Loucy (cell line): ENCODE measurements around the gene MSL3.
A peak's percentile ranks its signal among the peaks of the same experiment; 100 is the strongest.

Experiments used
- H2AFZ ChIP-seq: fragments of 200-600 bp; sonication (generic); 2 replicates; pipeline ENCODE4 v1.6.0; 2016; ENCODE audit warnings: antibody characterized with exemption, mild to moderate bottlenecking, low read length, moderate library complexity
- H3F3A ChIP-seq: fragments of 200-600 bp; 2 replicates; pipeline ENCODE4 v1.6.0; 2016; ENCODE audit warnings: antibody characterized with exemption, low read depth, mild to moderate bottlenecking
- H3K27me3 ChIP-seq: fragments of 200-600 bp; sonication (generic); 2 replicates; pipeline ENCODE4 v1.6.1; 2014; ENCODE audit warnings: low read length, mild to moderate bottlenecking; ENCODE audit not compliant: insufficient read depth, poor library complexity, severe bottlenecking
- H3K36me3 ChIP-seq: fragments of 200-600 bp; sonication (generic); 2 replicates; pipeline ENCODE4 v1.6.1; 2016; ENCODE audit warnings: low read length; ENCODE audit not compliant: insufficient read depth
- H3K4me1 ChIP-seq: fragments of 200-600 bp; sonication (generic); 2 replicates; pipeline ENCODE4 v1.5.1; 2014; ENCODE audit warnings: low read length, mild to moderate bottlenecking; ENCODE audit not compliant: insufficient read depth, poor library complexity, severe bottlenecking
- H3K4me2 ChIP-seq: fragments of 200-600 bp; sonication (generic); 2 replicates; pipeline ENCODE4 v1.6.0; 2014; ENCODE audit warnings: antibody characterized with exemption, low read length, low read depth, mild to moderate bottlenecking; ENCODE audit not compliant: poor library complexity, severe bottlenecking
- H3K4me3 ChIP-seq: fragments of 200-600 bp; sonication (generic); 2 replicates; pipeline ENCODE4 v1.5.1; 2014; ENCODE audit warnings: low read length, mild to moderate bottlenecking, mixed read lengths; ENCODE audit not compliant: poor library complexity, severe bottlenecking
- H3K79me2 ChIP-seq: fragments of 200-600 bp; sonication (generic); 2 replicates; pipeline ENCODE4 v1.6.1; 2014; ENCODE audit warnings: low read length; ENCODE audit not compliant: insufficient read depth
- H3K9ac ChIP-seq: fragments of 200-600 bp; sonication (generic); 2 replicates; pipeline ENCODE4 v1.6.0; 2014; ENCODE audit warnings: mild to moderate bottlenecking, low read depth, low read length, moderate library complexity; ENCODE audit not compliant: poor library complexity, severe bottlenecking
- H3K9me2 ChIP-seq: fragments of 200-600 bp; sonication (generic); replicated peaks from 2 replicates; pipeline ENCODE4 v1.6.1; 2016; ENCODE audit warnings: low read depth, low read length, mixed read lengths
- H3K9me3 ChIP-seq: fragments of 200-600 bp; sonication (generic); 2 replicates; pipeline ENCODE4 v1.6.1; 2014; ENCODE audit warnings: mild to moderate bottlenecking, antibody characterized with exemption, low read length, low read depth; ENCODE audit not compliant: insufficient read depth
- H4K20me1 ChIP-seq: fragments of 200-600 bp; sonication (generic); 2 replicates; pipeline ENCODE4 v1.6.0; 2014; ENCODE audit warnings: antibody characterized with exemption, low read length, mild to moderate bottlenecking; ENCODE audit not compliant: insufficient read depth, poor library complexity, severe bottlenecking
- EZH2phosphoT487 ChIP-seq: fragments of 200-600 bp; IDR thresholded peaks from 2 replicates; pipeline ENCODE4 v1.6.1; 2018; ENCODE audit warnings: antibody characterized with exemption, mild to moderate bottlenecking, moderate library complexity, borderline replicate concordance
- TF ChIP-seq, protein P1 (sequence below): fragments of 200-600 bp; sonication (generic); conservative IDR thresholded peaks from 2 replicates; pipeline ENCODE4 v1.5.1; 2014; ENCODE audit warnings: mild to moderate bottlenecking, antibody characterized with exemption, low read length

MSL3 gene, protein sequence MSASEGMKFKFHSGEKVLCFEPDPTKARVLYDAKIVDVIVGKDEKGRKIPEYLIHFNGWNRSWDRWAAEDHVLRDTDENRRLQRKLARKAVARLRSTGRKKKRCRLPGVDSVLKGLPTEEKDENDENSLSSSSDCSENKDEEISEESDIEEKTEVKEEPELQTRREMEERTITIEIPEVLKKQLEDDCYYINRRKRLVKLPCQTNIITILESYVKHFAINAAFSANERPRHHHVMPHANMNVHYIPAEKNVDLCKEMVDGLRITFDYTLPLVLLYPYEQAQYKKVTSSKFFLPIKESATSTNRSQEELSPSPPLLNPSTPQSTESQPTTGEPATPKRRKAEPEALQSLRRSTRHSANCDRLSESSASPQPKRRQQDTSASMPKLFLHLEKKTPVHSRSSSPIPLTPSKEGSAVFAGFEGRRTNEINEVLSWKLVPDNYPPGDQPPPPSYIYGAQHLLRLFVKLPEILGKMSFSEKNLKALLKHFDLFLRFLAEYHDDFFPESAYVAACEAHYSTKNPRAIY

DNA sequence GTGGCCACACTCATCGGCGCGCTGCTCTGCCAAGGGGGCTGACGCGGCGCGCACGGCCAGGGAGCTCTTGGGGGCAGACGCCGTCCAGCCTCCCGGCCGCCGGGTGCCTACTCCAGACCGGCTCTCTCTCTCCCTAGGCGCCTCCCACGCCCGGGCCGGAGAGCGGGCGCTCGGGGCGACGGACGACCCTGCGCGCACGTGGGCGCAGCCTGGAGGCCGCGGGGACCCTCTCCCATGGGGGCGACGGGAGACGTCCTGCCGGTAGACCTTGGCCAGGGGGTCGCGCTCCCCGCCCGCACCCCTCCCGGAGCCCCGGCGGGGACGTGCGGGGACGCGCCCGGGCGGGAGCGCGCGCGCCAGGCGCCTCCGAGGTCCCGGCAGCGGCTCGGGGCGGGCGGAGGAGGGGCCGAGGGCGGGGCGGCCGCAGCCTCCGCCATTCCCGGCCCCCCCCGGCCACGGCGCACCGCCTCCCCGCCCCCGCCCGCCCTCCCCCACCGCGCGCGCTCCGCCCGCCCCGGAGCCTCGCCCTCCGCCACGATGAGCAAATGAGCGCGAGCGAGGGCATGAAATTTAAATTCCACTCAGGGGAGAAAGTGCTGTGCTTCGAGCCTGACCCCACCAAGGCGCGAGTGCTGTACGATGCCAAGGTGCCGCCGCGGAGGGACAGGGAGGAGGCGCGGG is at the start of gene MSL3:
TSS of gene MSL3 (plus strand) at position 519 of the 681 bp plus-strand sequence. CDS start at position 546, 27 bp downstream.
- Histone ChIP-seq H3K4me1 (peaks cover 5% of the 10 kb centered on the region), H3K4me3 (peak within 1 kb of the TSS; percentile 87), H2AFZ (peak within 1 kb of the TSS; percentile 92), H4K20me1 (no peaks in the 10 kb centered on the region), H3F3A (no peaks in the 10 kb centered on the region), H3K9ac (peak within 1 kb of the TSS; percentile 78), H3K9me3 (no peaks in the 10 kb centered on the region), H3K9me2 (no peaks in the 10 kb centered on the region), H3K4me2 (peak within 1 kb of the TSS; percentile 96), H3K79me2 (peaks cover 13% of the 10 kb centered on the region; the same call in 1 of the 2 replicates), H3K27me3 (no peaks in the 10 kb centered on the region), H3K36me3 (peaks cover 9% of the 10 kb centered on the region; the same call in 1 of the 2 replicates)
- TF ChIP-seq, protein P1, sequence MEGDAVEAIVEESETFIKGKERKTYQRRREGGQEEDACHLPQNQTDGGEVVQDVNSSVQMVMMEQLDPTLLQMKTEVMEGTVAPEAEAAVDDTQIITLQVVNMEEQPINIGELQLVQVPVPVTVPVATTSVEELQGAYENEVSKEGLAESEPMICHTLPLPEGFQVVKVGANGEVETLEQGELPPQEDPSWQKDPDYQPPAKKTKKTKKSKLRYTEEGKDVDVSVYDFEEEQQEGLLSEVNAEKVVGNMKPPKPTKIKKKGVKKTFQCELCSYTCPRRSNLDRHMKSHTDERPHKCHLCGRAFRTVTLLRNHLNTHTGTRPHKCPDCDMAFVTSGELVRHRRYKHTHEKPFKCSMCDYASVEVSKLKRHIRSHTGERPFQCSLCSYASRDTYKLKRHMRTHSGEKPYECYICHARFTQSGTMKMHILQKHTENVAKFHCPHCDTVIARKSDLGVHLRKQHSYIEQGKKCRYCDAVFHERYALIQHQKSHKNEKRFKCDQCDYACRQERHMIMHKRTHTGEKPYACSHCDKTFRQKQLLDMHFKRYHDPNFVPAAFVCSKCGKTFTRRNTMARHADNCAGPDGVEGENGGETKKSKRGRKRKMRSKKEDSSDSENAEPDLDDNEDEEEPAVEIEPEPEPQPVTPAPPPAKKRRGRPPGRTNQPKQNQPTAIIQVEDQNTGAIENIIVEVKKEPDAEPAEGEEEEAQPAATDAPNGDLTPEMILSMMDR: no peak
- TF ChIP-seq EZH2phosphoT487: no peak

DNA sequence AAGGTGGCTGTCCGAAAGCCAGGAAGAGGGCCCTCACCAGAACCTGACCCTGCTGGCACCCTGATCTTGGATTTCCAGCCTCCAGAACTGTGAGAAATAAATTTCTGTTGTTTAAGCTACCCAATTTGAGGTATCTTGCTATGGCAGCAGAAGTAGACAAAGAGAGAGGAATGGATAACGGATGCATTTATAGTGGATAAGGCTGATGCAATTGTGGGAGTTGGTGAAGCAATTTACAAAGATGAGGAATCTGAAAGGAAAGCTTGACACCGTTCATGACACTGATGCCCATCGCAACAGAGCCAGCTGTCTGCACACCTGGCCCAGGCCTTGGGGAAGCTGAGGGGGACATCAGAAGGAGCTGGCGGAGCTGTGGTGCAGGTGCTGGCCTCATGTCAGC is 35.7 kb upstream of the MSL3 start:
- no peak overlapping the region for H3K4me2 ChIP-seq
- H3K79me2 ChIP-seq: no peaks in the 10 kb centered on the region
- TF ChIP-seq, protein P1: no peak
- TF ChIP-seq EZH2phosphoT487: no peak
- no peaks in the 10 kb centered on the region for H3K36me3 ChIP-seq
- no peaks in the 10 kb centered on the region for H3K9me3 ChIP-seq
- H3F3A ChIP-seq: no peaks in the 10 kb centered on the region
- H4K20me1 ChIP-seq: no peaks in the 10 kb centered on the region
- H3K9ac ChIP-seq: no peak overlapping the region
- H3K9me2 ChIP-seq: no peaks in the 10 kb centered on the region
- no peaks in the 10 kb centered on the region for H3K27me3 ChIP-seq
- no peaks in the 10 kb centered on the region for H3K4me1 ChIP-seq
- no peak overlapping the region for H2AFZ ChIP-seq
- no peak overlapping the region for H3K4me3 ChIP-seq

DNA sequence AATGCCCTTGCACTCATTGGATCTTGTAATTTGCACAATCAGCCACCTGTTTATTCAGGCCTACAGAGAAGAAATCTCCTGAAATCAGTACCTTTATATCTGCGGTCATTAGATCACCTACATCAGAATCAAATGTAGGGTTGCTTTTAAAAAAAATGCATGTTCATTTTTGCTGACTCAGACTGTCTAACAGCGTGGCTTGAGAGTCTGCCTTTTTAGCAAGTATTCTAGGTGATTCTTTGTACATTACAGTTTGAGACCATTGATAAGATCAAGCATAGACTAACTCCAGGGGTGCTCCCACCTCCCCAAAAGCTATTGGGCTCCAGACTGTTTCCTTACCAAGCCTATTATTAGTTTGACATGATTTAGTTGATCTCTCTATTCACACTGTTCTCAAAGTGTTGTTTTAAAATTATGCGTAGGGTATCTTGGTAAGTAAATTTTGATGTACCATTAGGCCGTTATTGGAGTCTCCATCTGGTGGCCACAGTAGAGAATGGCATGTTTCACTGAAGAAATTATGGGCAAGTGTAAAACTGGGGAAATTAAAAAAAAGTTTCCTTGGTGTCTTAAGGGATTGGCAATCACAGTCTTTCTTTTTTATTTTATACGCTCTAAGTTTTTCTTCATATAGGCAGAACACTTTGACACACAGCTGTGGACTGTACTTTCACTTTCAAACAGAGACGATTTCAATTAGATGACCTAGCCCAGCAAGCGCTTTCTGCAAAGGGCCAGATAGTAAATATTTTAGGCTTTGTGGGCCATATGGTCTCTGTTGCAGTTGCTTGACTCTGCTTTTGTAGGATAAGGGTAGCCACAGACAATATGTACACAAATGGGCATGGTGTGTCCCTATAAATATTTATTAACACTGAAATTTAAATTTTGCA is 33.7 kb upstream of the MSL3 start:
- Histone ChIP-seq H3K27me3 (no peaks in the 10 kb centered on the region), H3K4me3 (no peak overlapping the region), H3K9me2 (no peaks in the 10 kb centered on the region), H3K79me2 (no peaks in the 10 kb centered on the region), H4K20me1 (no peaks in the 10 kb centered on the region), H2AFZ (no peak overlapping the region), H3K36me3 (no peaks in the 10 kb centered on the region), H3K9me3 (no peaks in the 10 kb centered on the region), H3F3A (no peaks in the 10 kb centered on the region), H3K4me1 (no peaks in the 10 kb centered on the region), H3K4me2 (no peak overlapping the region), H3K9ac (no peak overlapping the region)
- TF ChIP-seq, protein P1: peak; percentile 65
- TF ChIP-seq EZH2phosphoT487: no peak
